NCI-H1417 treated with DMSO at 0.1 percent for 48 hours (cell line): Measurements from ENCODE around the gene UGT1A4.

ENCODE experiments used
- DNase-seq: peaks from one replicate; lab custom pipeline; 2025; lab: John Stamatoyannopoulos, UW

Gene UGT1A4

DNA sequence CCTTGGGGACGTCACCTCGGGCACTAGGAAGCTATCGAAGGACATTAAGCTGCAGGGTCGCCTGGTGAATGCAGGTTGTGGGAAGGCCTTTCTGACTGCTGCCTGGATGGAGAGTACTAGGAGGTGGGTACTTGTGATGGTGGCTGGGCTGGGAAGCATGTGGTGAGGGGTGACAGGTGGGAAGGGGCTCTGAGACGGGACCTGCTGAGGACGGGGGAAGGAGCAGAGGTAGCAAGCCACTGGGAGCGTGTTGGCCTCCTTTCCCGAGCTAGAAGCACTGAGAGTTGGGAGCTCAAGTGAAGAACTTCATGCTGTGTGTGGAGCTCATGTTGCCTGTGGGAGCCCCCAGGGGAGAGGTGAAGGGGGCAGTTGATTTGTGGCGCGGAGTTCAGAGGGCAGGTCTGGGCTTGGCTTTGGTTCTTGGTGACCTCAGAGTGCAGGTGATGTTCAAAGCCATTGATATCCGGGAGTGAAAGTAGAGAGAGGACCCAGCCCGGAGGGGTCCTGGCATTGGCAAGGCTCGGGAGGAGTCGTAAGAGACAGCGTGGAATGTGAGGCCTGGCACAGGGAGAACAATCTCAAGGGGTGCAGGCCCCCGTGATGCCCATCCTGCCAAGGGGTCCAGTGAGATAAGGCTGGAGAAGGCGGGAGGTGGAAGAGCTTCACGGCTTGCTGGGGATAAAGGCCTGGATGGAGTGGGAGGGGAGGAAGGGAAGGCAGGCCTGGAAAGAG is 72.8 kb downstream of the UGT1A4 start:
- DNase-seq: no peak

DNA sequence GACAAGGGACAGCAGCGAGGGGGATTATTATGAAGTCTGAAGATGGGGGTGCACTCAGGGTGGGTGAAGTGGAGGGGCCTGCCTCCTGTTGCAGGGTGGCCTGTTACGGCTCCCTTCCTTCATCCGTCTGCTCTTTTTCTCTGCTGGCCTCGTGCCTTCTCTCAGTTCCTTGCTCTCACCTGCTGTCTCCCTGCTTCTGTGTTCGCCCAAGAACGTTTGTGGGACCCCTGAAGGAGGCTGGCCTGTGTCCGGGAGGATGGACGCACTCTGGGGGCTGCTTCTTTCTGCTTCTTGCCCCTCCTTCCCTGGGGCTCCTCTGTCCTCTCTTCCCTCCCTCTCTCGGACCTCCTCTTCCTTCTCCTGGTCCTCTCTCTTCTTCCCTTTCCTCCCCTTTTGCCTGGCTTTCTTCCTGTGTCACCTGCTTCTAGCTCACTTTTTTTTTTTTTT is 73.4 kb downstream of the UGT1A4 start:
- DNase-seq: no peak

DNA sequence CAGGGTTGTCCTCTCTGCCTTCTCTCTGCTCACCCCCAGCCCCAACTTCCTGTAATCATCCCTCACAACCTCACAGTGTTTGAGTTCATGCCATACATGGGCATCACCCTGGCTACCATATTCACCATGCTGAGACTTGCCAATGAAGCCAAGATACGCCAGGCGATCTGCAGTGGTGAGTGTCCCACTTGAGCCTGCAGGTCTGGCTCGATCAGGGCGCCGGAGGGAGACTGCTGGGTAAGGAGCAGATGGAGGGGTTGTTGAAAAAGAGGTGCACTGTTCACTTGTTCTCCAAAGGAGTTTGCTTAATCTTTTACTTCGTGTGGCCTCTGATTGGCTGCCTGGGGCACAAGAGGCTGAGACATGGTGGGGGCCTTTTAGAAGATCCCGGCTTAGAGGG is 74.2 kb downstream of the UGT1A4 start:
- no peak for DNase-seq

DNA sequence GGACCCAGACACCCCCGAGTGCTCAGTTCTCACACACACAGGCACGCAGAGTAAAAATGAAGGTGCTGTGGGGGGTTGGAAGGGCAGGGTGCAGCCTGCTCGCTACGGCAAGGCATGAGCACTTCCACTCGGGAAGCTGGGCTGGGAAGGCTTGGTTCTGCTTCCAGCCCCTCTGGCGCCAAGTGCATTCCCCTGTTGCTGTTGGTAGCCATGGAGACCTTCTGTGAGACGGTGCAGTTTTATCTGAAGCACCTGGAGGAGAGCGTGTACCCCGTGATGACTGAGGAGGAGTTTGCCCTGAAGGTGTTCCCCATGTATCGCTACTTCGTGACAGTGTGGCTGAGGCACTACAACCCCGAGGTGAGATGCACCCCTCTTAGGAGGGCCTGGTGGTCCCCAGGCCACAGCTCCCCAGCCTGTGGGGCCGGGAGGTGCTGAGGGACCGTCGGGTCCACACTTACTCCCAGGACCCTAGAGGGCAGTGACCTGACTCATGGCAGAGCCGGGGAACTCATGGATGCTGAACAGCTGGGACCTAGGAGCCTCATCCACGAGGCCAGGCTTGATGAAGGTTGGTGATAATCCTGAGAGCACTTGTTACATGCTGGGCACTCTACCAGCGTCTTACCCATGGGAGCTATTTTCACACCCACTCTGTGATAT is 75.1 kb downstream of the UGT1A4 start:
- DNase-seq: no peak

DNA sequence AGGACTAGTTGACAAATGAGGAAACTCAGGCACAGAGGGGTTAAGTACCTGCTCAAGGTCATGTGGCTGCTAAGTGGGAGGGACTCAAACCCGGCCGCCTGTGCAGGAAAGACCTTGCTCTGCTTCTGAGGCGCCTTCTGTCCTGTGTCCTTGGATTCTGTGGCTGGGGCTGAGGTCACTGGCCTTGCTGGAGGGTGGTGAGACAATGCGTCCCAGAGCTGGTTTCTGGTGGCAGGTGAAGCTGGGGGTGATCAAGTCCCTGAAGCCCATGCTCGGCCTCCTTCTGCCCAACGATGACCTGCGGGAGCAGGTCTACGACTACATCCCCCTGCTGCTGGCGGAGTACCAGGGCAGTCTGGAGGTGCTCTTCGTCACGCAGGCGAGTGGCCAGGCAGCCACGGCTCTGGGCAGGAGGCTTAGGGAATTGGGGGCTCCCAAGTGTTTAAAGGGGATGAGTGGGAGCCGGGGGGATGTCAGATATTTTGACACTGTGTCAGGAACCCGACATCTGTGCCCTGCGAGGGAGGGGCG is 75.7 kb downstream of the UGT1A4 start:
- no peak for DNase-seq

DNA sequence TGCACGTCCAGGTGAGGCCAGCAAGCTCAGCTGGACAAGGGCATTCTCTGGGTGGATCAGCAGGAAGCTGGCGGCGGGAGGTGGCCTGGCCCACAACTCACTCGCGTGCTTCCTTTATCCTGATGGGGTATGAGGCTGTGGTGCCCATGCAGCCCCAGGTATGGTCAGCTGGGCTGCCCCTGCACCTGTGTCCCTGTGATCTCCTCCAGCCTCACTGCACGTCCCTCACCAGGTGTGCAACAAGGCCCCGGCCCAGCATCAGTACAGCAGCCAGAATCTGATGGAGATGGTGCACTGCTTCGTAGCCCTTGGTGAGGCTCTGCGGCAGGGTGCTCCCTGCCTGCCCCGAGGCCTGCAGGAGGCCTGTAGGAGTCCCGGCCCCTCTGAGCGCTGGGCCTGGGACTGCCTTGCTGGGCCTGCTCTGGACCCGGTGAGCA is 77.2 kb downstream of the UGT1A4 start:
- DNase-seq: no peak

DNA sequence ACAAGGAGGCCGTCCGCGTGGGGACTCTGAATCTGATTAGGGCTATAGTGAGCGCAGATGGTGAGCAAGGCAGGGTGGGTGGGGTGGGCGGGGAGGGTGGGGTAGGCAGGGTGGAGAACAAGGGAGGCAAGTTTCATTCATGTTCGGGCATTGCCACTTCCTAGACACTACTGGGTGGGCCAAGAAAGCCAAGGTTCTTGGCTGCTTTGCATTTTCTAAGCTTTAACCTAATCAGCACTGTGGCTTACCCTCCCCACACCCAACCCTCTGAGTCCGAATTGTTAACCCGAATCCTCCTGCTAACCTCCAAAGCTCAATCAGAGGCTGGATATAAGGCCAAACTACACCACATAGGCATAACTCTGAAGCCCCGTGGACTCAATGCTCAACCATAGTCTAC is 77.7 kb downstream of the UGT1A4 start:
- DNase-seq: no peak

DNA sequence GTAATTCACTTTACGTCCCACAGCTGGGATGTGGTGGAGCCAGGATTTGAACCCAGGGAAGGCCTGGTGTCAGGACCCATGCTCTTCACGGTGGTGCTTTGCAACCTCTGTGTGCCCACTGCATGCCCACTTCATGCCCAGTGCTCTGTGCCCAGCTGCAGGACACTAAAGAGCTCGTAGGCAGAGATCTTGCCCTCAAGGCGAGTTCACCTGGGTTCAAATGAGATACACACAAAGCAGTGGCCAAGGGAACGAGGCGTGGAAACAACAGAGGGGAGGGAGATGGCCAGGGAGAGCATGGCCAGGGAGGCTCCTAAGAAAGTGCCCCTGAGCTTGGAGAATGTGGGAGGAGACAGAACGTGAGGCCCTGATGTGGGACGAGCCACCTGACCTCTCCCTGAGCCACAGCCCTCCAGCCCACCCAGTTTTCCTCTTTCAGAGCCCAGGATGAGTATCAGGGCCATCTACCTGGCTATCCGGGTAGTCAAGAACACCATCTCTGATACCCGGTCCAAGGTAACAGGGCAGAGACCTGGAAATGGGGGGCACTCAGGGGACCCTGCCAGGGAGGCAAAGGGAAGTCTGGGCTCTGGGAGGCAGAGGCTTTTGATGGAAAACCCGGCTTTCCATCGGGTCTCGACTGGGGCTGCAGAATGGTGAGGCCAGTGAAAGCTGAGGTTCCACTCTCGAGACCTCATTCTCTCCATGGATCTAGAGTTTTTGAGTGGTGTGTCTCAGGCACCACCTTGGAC is 80.0 kb downstream of the UGT1A4 start:
- no peak for DNase-seq

DNA sequence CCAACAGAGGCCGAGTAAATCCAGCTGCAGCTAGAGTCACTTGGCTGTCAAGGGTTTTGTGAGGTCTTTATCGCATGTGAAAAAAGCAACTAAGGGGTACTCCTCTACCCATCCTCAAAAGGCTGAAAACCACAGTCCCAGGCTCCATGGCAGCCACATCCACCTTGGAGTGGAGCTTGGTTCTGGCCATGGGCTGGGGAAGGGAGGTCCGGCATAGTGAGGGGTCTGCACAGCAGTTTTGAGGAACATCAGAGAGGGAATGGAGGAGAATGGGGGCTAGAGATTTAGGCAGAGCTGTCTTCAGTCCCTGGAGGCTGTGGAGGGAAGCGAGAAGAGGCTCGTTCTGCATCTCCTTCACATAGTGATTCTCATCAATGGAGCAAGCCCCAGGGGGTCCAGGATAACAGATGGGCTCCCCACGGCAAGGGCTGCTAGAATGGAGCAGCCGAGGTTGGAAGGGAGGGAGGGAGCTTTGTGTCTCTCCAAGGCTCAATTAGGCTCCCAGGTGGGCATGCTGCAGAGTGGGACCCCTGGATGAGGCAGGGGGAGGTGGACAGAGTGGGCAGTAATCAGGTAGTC is 80.6 kb downstream of the UGT1A4 start:
- DNase-seq: no peak

DNA sequence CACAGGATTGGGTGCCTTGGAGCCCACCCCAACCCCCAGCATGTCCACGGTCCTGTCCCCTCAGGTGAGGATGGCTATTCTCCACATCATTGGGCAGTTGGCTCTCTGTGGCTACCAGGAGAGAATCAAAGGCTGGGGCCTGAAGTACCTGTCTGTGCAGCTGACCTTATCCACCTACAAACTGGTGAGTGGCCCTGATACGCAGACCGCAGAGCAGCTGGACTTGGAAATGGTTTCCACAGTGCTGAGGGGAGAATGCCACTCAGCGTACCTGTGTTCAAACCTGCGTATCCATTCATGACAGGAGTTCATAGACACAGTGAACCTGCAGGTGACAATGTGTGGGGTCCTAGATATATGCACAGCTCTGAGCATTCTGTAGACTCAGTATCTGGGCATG is 81.2 kb downstream of the UGT1A4 start:
- no peak for DNase-seq

DNA sequence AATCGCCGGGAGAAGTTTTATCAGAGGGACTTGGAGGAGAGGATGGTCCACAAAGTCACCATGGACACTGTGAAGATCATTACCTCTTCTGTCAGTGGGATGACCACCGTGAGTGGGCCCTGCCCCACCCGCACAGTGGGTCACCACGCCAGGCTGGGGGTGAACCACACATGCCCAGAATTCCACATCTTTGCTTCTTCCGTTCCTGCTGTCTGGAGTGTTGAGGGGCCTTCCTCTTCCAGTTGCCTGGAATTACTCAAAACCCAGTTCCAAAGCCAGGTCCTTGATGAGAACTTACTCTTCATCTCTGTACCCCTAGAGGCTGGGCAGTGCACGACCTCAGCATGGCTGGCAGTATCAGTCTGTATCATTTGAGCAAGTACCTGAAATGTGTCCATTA is 81.7 kb downstream of the UGT1A4 start:
- no peak for DNase-seq

DNA sequence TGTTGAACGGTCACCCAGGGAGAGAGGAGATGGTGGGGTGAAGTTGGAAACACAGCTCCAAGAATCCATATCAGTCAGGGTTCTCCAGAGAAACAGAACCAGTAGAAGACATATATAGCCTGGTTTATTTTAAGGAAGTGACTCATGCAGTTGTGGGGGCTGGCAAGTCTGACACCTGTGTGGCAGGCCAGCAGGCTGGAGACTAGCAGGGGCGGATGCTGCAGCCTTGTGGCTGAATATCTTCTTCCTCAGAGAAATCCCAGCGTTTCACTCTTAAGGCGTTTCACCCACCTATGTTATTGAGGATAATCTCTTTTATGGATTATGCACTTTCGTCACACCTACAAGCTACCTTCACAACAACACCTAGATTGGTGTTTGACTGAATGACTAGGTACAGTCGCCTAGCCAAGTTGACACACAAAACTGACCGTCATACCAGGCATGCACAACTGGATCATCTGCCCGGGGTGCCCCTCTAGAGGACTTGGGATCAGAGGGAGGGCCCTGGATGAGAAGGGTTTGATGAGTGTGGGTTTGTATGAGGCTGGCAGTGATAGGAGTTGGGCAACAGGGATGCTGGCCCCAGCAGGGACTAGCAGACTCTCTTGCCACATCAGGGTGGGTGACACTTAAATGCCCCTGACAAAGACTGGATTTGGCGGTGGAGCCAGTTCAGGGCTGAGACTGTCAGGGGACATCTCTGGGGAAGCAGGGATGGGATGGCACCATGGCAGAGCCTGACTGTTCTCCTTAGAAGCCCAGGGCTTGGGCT is 83.0 kb downstream of the UGT1A4 start:
- no peak for DNase-seq

DNA sequence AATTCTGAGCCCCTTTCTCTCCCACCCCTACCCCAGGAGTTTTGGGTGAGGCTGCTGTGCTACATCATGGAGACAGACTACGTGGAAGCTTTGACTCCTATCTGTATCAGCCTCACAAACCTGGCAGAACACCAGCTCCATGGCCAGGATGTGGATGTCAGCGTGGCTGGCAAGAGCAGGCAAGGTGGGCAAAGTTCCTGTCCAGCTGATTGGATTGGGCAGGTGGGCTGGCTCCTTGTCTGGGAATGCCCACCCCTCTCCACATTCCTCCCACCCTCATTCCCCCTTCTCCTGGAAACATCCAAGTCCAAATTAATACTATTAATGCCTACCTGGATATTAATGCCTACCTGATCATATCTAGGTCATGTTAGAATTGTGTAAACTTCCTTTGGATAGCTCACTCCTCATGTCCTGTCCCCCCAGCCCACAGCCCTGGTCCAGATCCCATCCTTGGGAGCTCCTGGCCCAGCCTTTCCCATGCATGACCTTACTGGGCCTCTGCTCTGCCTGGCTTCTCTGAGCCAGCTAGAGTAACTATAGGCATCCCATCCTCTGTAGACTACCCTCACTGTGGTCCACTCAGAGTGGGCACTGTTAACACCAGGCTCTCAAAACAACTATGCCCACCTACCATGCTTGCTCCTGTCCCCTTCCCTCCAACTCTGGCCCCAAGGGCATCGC is 83.7 kb downstream of the UGT1A4 start:
- no peak for DNase-seq

DNA sequence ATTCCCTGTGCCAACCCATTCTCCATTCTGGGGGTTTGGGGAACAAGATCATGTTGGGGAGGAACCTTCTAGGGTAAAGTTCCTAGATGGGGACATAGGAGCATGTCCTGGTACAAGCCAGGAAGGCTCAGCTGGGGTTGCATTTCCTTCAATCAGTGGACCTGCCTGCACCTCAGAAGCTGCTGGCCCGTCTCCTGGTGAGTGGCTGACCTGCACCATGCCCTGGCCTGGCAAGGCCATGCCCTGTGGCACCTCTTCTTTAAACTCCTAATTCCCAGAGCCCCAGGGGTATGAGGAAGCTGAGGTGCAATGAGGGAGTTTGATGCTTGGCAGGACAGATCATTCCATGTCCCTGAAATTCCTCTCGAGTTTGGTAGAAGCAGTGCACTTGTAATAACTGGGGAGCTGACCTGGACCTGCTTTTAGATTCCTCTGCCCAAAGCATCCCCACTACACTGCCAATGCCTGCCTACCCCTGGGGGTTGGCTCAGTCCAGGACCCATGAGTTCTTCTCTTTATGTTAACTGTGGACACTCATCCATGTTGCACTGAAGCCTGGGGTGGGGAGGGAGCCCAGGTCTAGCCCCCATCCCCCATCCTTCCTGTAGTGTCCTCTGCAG is 84.9 kb downstream of the UGT1A4 start:
- no peak for DNase-seq

DNA sequence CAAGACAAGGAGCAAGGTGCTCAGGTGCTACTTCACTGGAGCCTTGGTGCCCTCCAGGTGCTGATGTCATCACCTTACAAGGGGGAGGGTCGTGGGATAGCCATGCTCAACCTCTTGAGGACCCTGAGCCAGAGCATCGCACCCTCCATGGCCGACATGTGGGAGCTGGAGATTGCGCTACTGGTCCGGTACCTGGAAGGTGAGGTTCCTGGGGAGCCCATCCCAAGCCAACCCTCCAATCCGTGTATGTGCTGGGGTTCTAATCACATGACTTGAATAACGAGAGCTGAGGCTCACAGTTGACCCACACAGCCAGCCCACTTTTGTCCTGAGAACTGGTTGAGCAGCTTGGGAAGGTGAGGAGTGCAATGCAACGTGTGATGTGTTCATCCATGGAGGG is 85.5 kb downstream of the UGT1A4 start:
- no peak for DNase-seq

DNA sequence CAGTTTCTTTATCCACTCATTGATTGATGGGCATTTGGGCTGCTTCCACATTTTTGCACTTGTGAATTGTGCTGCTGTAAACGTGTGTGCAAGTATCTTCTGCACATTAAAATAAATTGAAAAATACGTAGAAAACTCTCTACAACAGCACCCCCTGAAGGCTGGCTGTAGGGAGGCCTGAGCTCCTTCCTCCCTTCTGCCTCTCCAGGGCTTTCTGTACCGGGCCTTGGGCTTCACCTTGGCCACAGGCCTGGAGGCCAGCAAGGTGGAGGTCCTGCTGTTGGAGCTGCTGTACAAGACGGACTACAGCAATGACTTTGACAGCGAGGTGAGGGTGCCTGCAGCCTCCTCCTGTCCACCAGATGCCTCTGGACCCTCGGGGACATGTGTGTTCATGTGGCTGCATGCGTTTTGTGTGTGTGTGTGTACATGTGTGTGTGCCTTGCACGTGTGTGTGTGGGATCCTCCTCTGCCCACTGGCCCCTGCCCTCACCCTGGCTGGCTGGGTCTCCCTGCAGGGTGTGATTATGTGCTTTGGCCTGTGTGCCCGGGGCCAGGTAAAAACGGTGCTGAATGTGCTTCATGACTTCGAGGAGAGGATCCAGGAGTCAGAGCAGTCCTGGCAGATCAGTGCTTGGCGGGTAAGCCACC is 88.8 kb downstream of the UGT1A4 start:
- no peak for DNase-seq

DNA sequence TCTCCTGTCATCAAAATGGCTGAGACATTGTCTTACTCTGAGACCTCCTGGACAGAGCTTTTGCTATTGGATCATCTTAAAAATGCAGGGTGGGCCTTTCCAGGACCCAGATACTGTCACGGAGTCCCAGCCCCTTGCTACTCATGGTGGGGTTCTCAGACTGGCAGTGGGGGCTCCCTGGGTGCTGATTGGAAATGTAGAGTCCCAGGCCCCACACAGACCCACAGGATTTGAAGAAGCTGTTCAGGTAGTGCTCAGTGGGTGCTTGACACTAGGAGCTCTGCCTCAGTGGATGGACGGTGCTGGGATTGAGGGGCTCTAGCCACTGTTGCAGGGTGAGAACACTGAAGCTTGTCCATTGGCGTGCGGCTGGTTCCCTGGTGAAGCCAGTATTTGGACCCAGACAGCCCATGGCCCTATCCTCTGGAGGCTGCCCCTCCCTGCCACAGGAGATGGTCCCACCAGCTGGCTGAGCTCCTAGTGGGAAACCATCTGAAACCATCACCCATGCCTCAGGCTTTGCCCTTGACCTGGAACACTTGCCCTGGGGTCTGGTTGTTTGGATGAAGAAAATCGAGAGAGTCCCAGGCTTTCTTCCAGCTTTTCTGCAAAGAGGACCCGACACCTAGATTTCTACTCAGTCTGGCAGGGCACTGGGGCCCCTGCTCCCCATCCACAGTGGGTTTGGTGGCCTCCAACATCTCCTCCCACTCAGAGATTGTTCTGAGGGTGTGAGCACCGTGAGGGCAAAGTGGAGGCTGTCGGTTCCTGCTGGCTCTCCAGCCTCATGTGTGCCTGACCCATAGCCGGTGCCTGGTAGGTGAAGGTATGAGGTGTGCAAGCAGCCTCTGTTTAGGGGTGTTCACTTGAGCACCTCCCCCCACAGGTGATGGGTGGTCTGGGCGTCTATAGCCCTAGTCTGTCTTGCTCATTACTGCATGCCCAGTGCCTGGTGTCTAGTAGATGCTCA is 89.7 kb downstream of the UGT1A4 start:
- DNase-seq: no peak

DNA sequence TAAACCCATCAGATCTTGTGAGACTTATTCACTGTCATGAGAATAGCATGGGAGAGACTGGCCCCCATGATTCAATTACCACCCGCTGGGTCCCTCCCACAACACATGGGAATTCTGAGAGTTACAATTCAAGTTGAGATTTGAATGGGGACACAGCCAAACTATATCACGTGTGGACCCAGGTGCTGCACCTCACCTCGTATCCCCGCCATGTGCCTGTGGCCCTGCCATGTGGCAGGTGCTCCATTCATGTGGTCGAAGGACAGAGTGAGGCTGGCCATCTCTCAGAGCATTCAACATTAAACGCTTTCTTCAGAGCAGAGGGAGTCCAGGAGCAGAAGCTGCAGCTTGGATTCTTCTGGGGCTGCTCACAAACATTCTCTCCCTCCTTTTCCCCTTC is 91.8 kb downstream of the UGT1A4 start:
- no peak for DNase-seq

DNA sequence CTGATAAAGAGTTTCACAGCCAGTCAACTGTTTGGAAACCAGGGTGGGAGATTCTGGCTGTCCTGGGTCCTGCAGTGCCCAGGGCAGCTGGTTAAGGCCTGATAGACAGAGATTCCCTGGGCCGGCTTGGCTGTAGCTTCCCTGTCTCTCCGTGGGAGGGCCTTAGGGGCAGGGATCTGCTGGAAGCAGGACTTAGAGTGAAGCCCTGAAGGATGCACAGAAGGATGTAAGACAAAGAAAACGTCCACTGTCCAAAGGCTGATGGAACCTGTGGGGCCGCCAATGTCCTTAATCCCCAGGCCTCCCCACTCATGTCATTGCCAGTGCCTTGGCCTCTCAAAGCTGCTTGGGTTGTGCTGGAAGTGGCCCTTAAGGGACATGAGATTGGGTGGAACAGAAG is 92.6 kb downstream of the UGT1A4 start:
- no peak for DNase-seq
